GM10248 (cell line): ENCODE data around the gene SDSL.

Source experiments
- CTCF ChIA-PET: fragments of 300-600 bp; sonication (Branson Sonifier 250); formaldehyde crosslinking; extraction: SDS; loops from one replicate; lab custom pipeline; 2021; ENCODE audit warnings: antibody characterized with exemption; lab: Yijun Ruan, JAX
- POLR2A ChIA-PET: fragments of 350-650 bp; sonication (Branson Sonifier 250); formaldehyde crosslinking; extraction: SDS; loops from one replicate; lab custom pipeline; 2020; ENCODE audit warnings: antibody characterized with exemption; lab: Yijun Ruan, JAX
- DNase-seq: peaks from one replicate; pipeline ENCODE4 v3.0.0; 2012; ENCODE audit errors: extremely low spot score
- CTCF ChIP-seq: IDR thresholded peaks from 2 replicates; pipeline ENCODE4 v1.5.1; 2012; ENCODE audit warnings: mild to moderate bottlenecking, low read depth; ENCODE audit errors: extremely low read depth, missing control alignments, control extremely low read depth

The SDSL gene

GRCh38 chr12:113440947-113441782, 19.0 kb downstream of the SDSL start:
- ChIA-PET POLR2A (no interaction called here), CTCF (interaction anchor here (0.8 to 1.8 kb wide), 4 partner anchors 9 to 45 kb away, joined by 3 to 6 read pairs (median 4); no protein-coding TSS in a partner anchor)
- TF ChIP-seq CTCF, result no peak
- DNase-seq, result no peak

- no peak for DNase-seq
- no peak for TF ChIP-seq CTCF
- CTCF ChIA-PET, result interaction anchor here (0.6 to 1.8 kb wide), 5 partner anchors 15 to 37 kb away, joined by 3 to 5 read pairs (median 4); no protein-coding TSS in a partner anchor
- POLR2A ChIA-PET, result no interaction called here
Observed at GRCh38 chr12:113443030-113443539, 20.9 kb downstream of the SDSL start.

GRCh38 chr12:113445544-113446171, 23.5 kb downstream of the SDSL start:
- CTCF ChIA-PET, result interaction anchor here (0.9 to 1.5 kb wide), 3 partner anchors 9 to 521 kb away, joined by 3 to 6 read pairs (median 5); no protein-coding TSS in a partner anchor

GRCh38 chr12:113448873-113449272, 26.7 kb downstream of the SDSL start:
- no peak for TF ChIP-seq CTCF
- no peak for DNase-seq
- CTCF ChIA-PET, result no interaction called here
- POLR2A ChIA-PET, result no interaction called here

More at GRCh38 chr12:113445544-113446171, 23.5 kb downstream of the SDSL start:
- no peak for TF ChIP-seq CTCF
- POLR2A ChIA-PET, result no interaction called here
- no peak for DNase-seq

- TF ChIP-seq CTCF, result no peak
Observed at GRCh38 chr12:113449299-113449698, 27.1 kb downstream of the SDSL start.

GRCh38 chr12:113449839-113450238, 27.7 kb downstream of the SDSL start:
- CTCF ChIA-PET, result interaction anchor here (0.9 kb wide), 1 partner anchor 10 kb away, joined by 3 read pairs; no protein-coding TSS in a partner anchor
- no peak for DNase-seq
- TF ChIP-seq CTCF, result no peak
- POLR2A ChIA-PET, result no interaction called here

More at GRCh38 chr12:113449299-113449698, 27.1 kb downstream of the SDSL start:
- POLR2A ChIA-PET, result no interaction called here
- CTCF ChIA-PET, result interaction anchor here (0.9 kb wide), 1 partner anchor 9 kb away, joined by 3 read pairs; no protein-coding TSS in a partner anchor
- DNase-seq, result no peak
